Suprapubic skin (tissue), 3 donors: ENCODE measurements around the gene TAF1.

Experiments used
- CTCF ChIP-seq, 2 donors: fragments of 200-600 bp in 1 of 2; fragments of 450-650 bp in 1 of 2; sonication (generic) in 1 of 2; IDR thresholded peaks; one replicate each; pipeline ENCODE4 v1.5.1; 2016 to 2019; ENCODE audit warnings: antibody characterized with exemption in 2 of 2, mild to moderate bottlenecking in 1 of 2, moderate library complexity in 1 of 2
- EP300 ChIP-seq: sonication (generic); formaldehyde crosslinking; IDR thresholded peaks from one replicate; pipeline ENCODE4 v1.6.1; 2017; ENCODE audit warnings: antibody characterized with exemption
- POLR2A ChIP-seq, 2 donors: fragments of 450-650 bp; IDR thresholded peaks; one replicate each; pipeline ENCODE4 v1.6.1; 2017; ENCODE audit warnings: antibody characterized with exemption in 2 of 2, mild to moderate bottlenecking in 2 of 2, moderate library complexity in 2 of 2

DNA sequence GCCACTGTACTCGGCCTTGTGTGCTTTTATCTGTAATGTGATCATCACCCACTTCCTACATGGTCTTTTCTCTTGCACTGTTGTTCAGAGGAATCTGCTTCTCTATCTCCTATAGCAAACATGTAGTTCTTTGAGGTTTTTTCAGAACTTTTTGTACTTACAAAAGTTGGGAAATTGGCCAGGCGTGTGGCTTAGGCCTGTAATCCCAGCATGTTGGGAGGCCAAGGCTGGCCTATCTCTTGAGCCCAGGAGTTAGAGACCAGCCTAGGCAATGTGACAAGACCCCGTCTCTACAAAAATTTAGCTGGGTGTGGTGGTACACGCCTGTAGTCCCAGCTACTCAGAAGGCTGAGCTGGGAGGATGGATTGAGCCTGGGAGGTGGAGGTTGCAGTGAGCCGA lies 30.4 kb downstream of the TAF1 start:
- TF ChIP-seq POLR2A (IDR thresholded peaks at IDR 0.05) = no peak
- TF ChIP-seq CTCF (IDR thresholded peaks at IDR 0.05) = no peak
- TF ChIP-seq EP300 = no peak
